GM12801 (cell line): ENCODE measurements around the gene TMEM119.

Source experiments
- CTCF ChIP-seq: IDR thresholded peaks from one replicate; pipeline ENCODE4 v1.5.1; 2011; ENCODE audit warnings: control low read depth; ENCODE audit not compliant: insufficient read length; ENCODE audit errors: extremely low read depth

TMEM119 gene

GRCh38 chr12:108564724-108565123, 33.2 kb downstream of the TMEM119 start:
- no peak for TF ChIP-seq CTCF

DNA sequence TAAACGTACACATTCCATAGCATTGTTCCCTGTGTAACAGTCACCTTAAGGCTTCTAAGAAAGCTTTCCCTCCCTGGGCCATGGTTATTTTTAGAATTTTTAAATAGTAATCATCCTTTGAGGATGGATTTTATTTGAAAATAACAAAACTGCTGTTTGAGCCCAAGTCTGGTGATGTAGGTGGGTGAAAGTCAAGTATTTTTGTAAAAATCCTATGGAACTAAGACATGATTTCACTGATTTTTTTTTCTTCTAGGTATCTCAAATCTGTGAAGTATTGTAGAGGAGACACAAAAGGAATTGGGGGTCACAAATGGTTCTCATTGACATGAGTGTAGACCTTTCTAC, 34.1 kb downstream of the TMEM119 start:
- no peak for TF ChIP-seq CTCF

DNA sequence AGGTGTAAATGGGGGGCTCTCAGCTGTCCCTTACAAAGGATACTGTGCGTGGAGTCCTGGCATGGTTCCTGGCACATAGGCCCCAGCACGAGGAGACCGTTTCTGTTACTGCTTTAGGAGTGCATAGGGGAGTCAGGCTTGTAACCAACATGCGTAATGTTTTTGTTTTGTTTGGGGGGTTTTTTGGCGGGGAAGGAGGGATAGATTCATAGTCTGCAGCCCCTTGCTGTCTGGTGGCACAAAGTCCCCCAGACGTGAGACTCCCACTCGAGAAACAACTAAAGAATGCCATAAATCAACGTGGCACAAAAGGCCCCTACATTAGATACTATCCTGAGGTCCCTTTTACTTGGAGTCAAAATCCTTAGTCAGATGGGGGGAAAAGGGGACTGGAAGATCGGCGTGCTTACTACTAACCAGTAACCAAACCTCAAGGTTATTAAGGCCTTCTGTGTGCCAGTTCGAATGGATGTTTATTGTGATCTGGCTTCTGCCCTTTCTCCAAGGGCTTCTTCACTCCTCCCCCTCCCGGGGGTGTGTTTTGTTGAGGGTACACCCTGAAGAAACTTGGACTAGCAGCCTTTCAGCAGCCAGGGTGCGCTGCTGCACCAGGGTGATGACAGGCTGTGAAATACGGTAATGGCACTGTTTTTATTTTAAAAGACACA, 34.6 kb downstream of the TMEM119 start:
- TF ChIP-seq CTCF: peak; percentile 92

- no peak for TF ChIP-seq CTCF
Observed at GRCh38 chr12:108562348-108563135, 35.3 kb downstream of the TMEM119 start, which contains the start of gene ISCU. Gene ISCU (plus strand): TSS chr12:108562596. CDS start chr12:108562623, 27 bp downstream.

DNA sequence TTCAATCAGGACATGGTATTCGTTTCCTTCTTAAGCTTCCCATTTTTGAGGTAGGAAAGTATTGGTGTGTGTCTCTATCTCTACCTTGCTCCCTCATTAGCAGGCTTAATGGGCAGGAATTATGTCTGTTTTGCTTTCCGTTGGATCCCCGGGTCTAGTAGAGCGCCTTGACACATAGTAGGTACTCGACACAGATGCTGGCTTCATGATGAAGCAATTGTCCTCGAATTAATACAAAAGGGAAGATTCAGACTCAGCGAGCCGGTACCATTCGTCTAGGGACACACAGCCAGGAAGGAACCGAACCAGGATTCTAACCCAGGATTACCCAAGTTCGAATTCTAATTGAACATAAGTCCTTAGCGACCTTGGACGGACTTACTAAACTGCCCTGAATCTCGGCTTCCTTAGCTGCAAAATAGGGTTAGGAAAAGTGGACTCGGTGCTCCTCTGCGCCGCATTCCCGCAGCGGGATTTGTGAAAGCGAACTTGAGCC, 36.0 kb downstream of the TMEM119 start:
- TF ChIP-seq CTCF: no peak

DNA sequence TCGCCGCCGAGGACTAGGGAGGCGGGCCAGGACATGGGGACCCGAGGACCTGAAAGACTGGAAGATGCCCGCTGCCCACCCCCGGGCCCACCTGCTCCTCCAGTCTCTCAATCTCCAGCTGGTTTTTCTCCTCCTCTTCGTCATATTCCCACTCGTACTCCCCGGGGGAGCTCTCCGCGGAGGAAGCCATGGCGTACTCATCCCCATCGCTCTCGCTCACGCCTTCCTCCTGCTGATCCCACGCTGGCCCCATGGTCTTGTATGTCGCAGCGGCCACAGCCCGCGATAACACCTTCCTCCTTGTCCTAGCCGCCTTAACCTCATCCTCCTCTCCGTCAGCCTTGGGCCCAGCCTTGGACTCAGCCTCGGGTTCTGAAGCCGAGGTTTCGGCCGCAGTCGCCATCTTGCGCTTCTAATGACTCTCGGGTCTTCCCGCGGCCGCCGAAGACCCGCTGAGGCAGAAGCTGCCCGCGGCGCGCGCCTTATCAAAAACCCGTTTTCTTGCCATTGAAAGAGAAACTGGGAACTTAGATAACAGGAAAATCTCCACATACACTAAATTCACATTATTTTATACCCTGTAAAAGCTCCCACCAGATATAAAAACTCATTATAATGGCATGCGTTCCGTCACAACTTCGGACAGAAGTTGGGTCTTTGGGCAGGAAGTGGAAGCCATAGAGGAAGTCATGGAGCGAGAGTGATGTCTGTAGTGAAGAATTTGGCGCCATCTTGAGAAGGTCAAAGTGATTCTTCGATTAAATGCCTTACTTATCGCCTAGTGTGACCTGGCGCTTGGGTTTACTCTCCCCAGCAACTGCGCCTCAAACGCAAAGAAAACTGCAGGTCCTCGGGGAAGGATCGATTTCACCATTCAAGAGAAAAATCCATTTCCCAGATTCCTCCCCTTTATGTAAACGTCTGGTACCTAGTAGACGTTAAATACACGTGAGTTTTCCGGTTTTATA, 36.8 kb downstream of the TMEM119 start, which contains the start of gene SART3:
Gene SART3, minus strand, starts transcription at position 422 of the 968 bp plus-strand sequence. Its CDS starts 19 bp downstream, at position 403.
- TF ChIP-seq CTCF: no peak
